Jurkat, Clone E6-1 (cell line): ENCODE results near the gene MRFAP1L1.
"Not testable (repeated sequence)": the region's sequence is repeated elsewhere in the genome, so short reads cannot be mapped to it uniquely, and the experiment has no call there.

Experiments
- DNase-seq: peaks from one replicate; pipeline ENCODE4 v3.0.0-alpha.2; 2011; ENCODE audit warnings: low read depth, low spot score
- H3K4me3 ChIP-seq: 2 replicates; pipeline ENCODE4 v1.5.1; 2011; ENCODE audit warnings: mild to moderate bottlenecking, low read length, control low read depth, moderate library complexity

Gene MRFAP1L1

GRCh38 chr4:6673191-6673659 is 36.4 kb downstream of the MRFAP1L1 start:
- peak overlapping the region; percentile 81 for H3K4me3 ChIP-seq
- peak; percentile 56 for DNase-seq

GRCh38 chr4:6672541-6673190 is 37.0 kb downstream of the MRFAP1L1 start:
- H3K4me3 ChIP-seq = peak overlapping the region; percentile 81
- not testable (repeated sequence) for DNase-seq

- H3K4me3 ChIP-seq = no peak overlapping the region
- no peak for DNase-seq
Observed at GRCh38 chr4:6672131-6672530, 37.5 kb downstream of the MRFAP1L1 start.

GRCh38 chr4:6671648-6672047 is 38.0 kb downstream of the MRFAP1L1 start:
- no peak overlapping the region for H3K4me3 ChIP-seq
- DNase-seq = no peak

- DNase-seq = no peak
- H3K4me3 ChIP-seq = no peak overlapping the region
Observed at GRCh38 chr4:6668391-6668790, 41.3 kb downstream of the MRFAP1L1 start.

- H3K4me3 ChIP-seq = no peak overlapping the region
- DNase-seq = no peak
Observed at GRCh38 chr4:6665320-6665654, 44.4 kb downstream of the MRFAP1L1 start.

- no peak for DNase-seq
- H3K4me3 ChIP-seq = no peak overlapping the region
Observed at GRCh38 chr4:6663596-6664393, 45.9 kb downstream of the MRFAP1L1 start.

GRCh38 chr4:6662591-6662990 is 47.1 kb downstream of the MRFAP1L1 start:
- DNase-seq = no peak
- H3K4me3 ChIP-seq = no peak overlapping the region

GRCh38 chr4:6660430-6660829 is 49.2 kb downstream of the MRFAP1L1 start:
- no peak for DNase-seq
- H3K4me3 ChIP-seq = no peak overlapping the region

- DNase-seq = no peak
- H3K4me3 ChIP-seq = no peak overlapping the region
Observed at GRCh38 chr4:6659897-6660296, 49.8 kb downstream of the MRFAP1L1 start.

- no peak overlapping the region for H3K4me3 ChIP-seq
- no peak for DNase-seq
Observed at GRCh38 chr4:6658597-6659075, 51.0 kb downstream of the MRFAP1L1 start.

GRCh38 chr4:6658209-6658595 is 51.5 kb downstream of the MRFAP1L1 start:
- no peak overlapping the region for H3K4me3 ChIP-seq
- DNase-seq = no peak
